GM18858 (cell line): ENCODE measurements around the gene FBXL5.

Experiments used
- ATAC-seq: cut with Tn5 transposase; IDR thresholded peaks from one replicate; pipeline ENCODE4 v1.9.1; 2021; ENCODE audit not compliant: unreplicated experiment

Gene FBXL5

DNA sequence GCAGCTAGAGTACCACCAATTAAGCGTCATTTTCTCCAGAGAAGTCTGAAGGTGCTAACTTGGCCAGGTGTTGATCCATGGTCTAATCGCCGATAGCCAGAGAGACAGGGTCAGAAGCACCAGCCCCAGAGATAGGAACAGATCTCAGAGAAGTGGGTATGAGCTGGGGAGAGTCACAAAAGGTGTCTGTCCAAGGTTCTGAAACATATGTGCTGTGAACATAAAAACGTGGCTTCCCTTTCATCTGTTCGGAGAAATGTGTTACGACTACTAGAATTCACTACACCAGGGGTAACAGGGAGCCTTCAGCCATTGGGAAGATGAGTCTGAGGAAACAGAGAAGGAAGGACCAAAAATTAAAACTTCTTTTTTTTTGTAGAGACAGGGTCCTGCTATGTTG, 91.3 kb downstream of the FBXL5 start:
- no peak for ATAC-seq

DNA sequence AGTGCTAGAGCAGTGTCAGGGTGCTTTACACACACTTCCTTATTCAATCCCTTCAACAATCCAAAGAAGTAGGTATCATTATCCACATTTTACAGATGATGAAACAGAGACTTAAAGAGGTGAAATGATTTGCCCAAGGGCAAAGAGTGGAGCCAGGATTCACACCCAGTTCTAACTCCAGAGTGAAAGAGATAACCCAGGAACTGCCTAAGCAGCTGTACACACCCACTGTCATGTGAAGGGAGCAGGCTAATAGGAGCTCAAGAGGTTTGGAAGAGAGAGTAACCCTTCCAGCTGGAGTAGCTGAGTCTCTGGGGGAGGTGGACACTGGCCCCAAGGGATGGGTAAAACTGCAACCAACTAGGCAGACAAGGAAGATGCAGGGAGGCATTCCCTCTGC, 92.5 kb downstream of the FBXL5 start:
- no peak for ATAC-seq

DNA sequence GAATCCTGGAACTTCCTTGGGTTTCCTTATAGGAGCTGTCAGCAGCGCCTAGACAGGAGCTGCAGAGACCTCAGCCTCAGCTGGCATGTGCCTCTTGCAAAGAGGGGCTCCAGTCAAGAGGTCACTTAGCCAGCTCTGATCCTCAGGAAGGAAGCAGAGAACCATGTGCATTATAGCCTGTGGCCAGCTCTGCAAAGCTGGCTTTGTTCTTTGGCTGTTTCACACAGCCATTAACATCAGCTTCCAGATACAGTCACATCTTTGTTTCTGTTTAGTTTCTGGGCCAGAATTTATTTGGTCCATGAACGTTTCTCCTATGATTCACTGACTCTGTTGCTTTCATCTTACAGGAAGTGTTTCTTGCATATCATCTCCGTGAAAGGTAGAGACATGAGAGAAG, 93.0 kb downstream of the FBXL5 start:
- no peak for ATAC-seq

DNA sequence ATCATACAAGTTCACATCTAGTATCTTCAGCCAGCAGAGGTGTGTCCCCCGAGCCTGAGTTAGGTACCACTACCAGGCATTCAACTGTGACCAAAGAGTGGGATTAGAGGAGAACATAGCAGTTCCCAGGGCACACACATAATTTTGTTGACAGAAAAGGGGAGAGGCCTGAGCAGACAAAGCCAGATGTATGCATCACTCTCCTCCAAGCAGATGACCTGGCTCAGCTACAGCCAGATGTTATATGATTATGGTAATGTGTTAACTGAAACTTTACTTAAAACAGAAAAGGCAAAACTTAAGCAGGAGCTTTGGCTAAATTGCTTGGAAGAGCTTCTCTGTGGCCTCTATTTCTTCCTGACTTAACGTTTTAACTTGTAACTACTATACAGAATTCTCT, 96.6 kb downstream of the FBXL5 start:
- no peak for ATAC-seq

DNA sequence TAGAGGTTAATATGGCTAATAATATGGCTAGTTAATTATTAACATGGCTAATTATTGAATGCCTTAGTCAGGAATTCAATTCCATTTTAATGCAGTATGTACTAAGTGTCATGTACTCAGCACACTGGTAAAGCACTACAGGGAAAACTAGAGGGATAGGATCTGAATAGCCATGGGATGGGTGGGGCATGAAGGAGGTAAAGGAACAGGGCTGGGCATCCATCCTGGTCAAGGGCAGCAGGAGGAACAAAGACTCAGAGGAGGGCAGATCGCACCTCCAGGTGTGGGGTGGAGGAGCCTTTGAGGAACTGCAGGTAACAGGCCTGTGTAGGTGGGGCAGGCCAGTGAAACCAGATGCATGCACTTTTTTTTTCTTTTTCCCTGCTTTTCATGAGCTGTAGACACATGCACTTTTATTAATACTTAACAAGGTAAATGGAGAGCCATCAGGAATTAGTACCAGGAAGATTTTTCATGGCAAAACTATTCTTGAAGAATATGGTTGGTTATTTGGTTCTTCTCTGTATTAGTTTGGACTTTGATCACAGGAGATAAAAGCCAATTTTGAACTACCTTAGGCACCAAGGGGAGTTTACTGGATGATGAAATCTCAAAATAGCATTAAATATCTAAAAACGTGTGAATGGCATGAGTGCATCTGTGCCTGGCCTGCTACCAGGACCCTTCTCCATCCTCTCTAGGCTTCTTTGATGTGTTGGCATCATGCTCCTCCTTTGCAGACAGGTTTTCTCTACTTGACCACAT, 97.2 kb downstream of the FBXL5 start:
- no peak for ATAC-seq

DNA sequence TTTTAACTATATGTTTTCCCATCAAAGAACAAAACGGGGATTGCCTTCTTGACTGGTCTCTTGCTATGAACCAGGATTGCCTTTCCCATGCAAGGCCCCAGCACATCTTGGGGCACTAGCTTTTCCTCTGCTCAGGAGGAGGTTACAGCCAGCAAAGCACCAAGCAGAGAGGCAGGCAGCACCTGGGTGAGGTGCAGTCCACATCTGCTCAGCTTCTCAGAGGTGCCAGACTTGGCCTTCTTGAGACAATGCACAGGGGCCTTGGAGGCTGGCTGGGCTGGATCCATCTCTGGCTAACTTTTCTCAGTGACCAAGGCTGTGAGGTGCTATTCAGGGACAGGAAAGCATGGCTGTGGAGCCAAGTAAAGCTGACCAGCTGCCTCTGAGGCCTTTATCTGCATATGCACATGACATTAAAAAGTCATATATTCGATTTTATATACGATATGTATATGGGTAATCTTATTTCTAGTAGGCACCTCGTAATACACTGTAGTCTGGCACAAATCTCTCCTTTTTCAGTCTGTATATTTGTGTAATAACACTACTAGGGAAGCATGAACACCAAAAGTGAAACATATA, 98.6 kb downstream of the FBXL5 start:
- no peak for ATAC-seq
